ENCODE measurements around the gene VWDE.

The VWDE gene

GRCh38 chr7:12291870-12292269 is 111.8 kb downstream of the VWDE start:
- DNase-seq (ENCODE audit: low read depth in 3 of 3, low spot score in 1 of 3): no peak

- no peak for DNase-seq (ENCODE audit: low read depth in 3 of 3, low spot score in 1 of 3)
Measured at GRCh38 chr7:12290761-12291160, 112.9 kb downstream of the VWDE start.

GRCh38 chr7:12289996-12290395 is 113.7 kb downstream of the VWDE start:
- DNase-seq (ENCODE audit: low read depth in 3 of 3, low spot score in 1 of 3): no peak

DNA sequence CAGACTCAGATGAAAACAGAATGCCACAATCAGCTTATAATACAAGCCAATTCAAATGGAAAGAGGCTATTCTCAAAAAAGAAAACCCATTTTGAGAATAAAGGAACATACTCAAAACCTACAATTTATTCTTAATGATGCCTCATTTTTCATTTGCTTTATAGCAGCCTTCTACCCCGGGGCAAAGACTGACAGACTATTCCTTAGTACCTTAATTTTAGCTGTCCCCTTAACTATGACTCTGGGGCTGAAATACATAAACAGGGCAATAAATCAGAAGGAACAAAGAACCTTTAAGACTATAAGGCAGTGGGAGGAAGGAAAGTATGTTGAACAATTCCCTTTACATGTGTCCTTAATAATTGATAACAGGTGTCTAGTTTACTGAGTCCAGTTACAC is 115.8 kb downstream of the VWDE start:
- DNase-seq (ENCODE audit: low read depth in 3 of 3, low spot score in 1 of 3): no peak

DNA sequence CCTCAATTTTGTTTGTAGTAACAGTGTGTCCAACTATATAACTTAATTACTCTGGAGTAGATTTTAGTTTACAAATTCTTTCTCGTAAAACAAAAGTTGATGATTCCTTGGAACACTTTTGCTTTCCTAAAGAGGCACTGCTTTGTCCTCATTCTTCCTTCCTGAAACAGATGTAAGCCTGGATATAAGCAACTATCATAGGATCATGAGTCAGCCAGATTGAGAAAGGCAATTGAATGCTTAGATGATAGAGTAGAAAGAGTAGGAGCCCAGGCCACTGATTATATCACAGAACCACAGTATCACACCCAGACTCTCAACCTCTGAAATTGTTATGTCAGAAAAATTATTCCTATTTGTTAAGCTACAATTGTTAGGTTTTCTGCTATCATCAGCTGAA is 122.6 kb downstream of the VWDE start:
- DNase-seq (ENCODE audit: low read depth in 3 of 3, low spot score in 1 of 3): no peak
